ENCODE results near the gene ADARB2. TPM values are rescaled to one million over a fixed set of nuclear protein-coding genes. Genes with fewer than 3 reads are reported as not detected.

ADARB2 gene
- total and polyA plus RNA-seq, 10 of the 15 experiments (the other 5 are each of a cell fraction or from before 2014, with no cell fraction given): 0.02 to 4.1 (median 0.76) TPM

DNA sequence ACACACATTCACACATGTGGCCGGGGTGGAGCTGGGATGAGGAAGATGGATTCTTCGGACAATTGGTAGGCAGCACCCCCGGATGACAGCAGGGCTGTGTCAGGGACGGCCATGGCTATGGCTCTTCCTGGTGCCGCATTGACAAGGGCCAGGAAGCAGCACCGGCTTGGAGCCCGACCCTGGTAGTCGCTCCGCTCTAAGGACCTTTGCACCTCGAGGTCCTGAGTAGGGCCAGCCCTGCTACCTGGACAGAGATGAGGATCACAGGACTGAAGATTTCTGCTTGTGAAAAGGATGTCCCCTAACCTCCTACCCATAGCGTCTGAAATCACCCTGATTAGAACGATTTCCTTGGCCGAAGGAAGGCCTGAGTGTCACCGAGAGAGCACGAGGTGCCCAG is 134.1 kb downstream of the ADARB2 start:
- H3K27me3 ChIP-seq (replicated peaks in 1 of 2; ENCODE audit: control insufficient read depth in 2 of 2, insufficient read depth in 2 of 2, low read length in 1 of 2): no peaks in the 10 kb centered on the region
- CTCF ChIA-PET: interaction anchor here (0.6 kb wide), 1 partner anchor 48 kb away, joined by 4 read pairs; no protein-coding TSS in a partner anchor
- no peaks in the 10 kb centered on the region for H3K36me3 ChIP-seq (ENCODE audit: control insufficient read depth in 2 of 2, insufficient read depth in 2 of 2, low read length in 1 of 2)
- in situ Hi-C loops (cut with MboI): no loop called here
- RAD21 ChIA-PET (ENCODE audit: unreplicated experiment): no interaction called here
- ATAC-seq (no peak), DNase-seq (ENCODE audit: low read depth, low spot score) (no peak), FAIRE-seq (no peak)
- no peaks in the 10 kb centered on the region for H3K4me1 ChIP-seq (ENCODE audit: control insufficient read depth, insufficient read depth, low read length)
- H4K20me1 ChIP-seq (ENCODE audit: control insufficient read depth, insufficient read depth): no peaks in the 10 kb centered on the region
- no peak overlapping the region for H3K4me3 ChIP-seq
- H2AFZ ChIP-seq (ENCODE audit: control insufficient read depth, low read depth, low read length): no peak overlapping the region
- TF ChIP-seq ZBTB40 (IDR thresholded peaks at IDR 0.05; ENCODE audit: borderline replicate concordance) (no peak), ATF3 (IDR thresholded peaks at IDR 0.05; ENCODE audit: borderline replicate concordance, extremely low read depth, low read depth, low read length) (no peak), ZNF217 (IDR thresholded peaks at IDR 0.05) (no peak), NFYA (IDR thresholded peaks at IDR 0.05; ENCODE audit: borderline replicate concordance, low read depth, low read length) (no peak), BACH1 (IDR thresholded peaks at IDR 0.05; ENCODE audit: borderline replicate concordance) (no peak), TCF7 (IDR thresholded peaks at IDR 0.05; ENCODE audit: borderline replicate concordance) (no peak), SMARCA5 (IDR thresholded peaks at IDR 0.05) (no peak), JUNB (IDR thresholded peaks at IDR 0.05) (no peak), CTCF (IDR thresholded peaks at IDR 0.05 in 2 of 3, conservative IDR thresholded peaks at IDR 0.05 in 1 of 3; ENCODE audit: control insufficient read depth in 2 of 3, extremely low read depth in 1 of 3, insufficient read depth in 1 of 3, low read depth in 3 of 3, low read length in 3 of 3) (no peak), FOXM1 (IDR thresholded peaks at IDR 0.05; ENCODE audit: low read depth, low read length) (no peak), ZBED1 (IDR thresholded peaks at IDR 0.05; ENCODE audit: borderline replicate concordance) (no peak), NR2F1 (conservative IDR thresholded peaks at IDR 0.05) (no peak), SUZ12 (IDR thresholded peaks at IDR 0.05; ENCODE audit: unreplicated experiment) (no peak), BMI1 (IDR thresholded peaks at IDR 0.05; ENCODE audit: borderline replicate concordance) (no peak), MEF2B (IDR thresholded peaks at IDR 0.05; ENCODE audit: partially characterized antibody, poor library complexity, severe bottlenecking) (no peak)
- intact Hi-C loops (cut with micrococcal nuclease; ENCODE audit: unreplicated experiment): no loop called here
- H3K9me3 ChIP-seq (replicated peaks; ENCODE audit: control insufficient read depth, insufficient read depth, low read length): no peaks in the 10 kb centered on the region
- 51% methylated on average over 15 of the region's 15 CpGs for WGBS (ENCODE audit: insufficient coverage, insufficient replicate concordance, low lambda C conversion rate, missing lambda C conversion rate)
- no TSS peak for BruUV-seq (replicated peaks)
- no peak overlapping the region for H3K9ac ChIP-seq (ENCODE audit: control insufficient read depth, insufficient read depth, low read length)
- SMC1A ChIA-PET (ENCODE audit: uncharacterized antibody, unreplicated experiment): interaction anchor here (1.0 kb wide), 1 partner anchor 10 kb away, joined by 4 read pairs; no protein-coding TSS in a partner anchor
- H3K4me2 ChIP-seq (ENCODE audit: control insufficient read depth, insufficient read depth): no peak overlapping the region
- no peak overlapping the region for H3K27ac ChIP-seq (ENCODE audit: control insufficient read depth, insufficient read depth)
- no peaks in the 10 kb centered on the region for H3K79me2 ChIP-seq (ENCODE audit: control insufficient read depth, insufficient read depth, low read length)
- POLR2A ChIA-PET: interaction anchor here (0.6 kb wide), 1 partner anchor 39 kb away, joined by 3 read pairs; no protein-coding TSS in a partner anchor

Data from GM12878 (cell line).